GM19240 (cell line): Measurements from ENCODE around the gene EPHA4.

Experiments
- DNase-seq: peaks from one replicate; pipeline ENCODE4 v3.0.0; 2011; ENCODE audit warnings: low spot score; ENCODE audit not compliant: insufficient read length

The EPHA4 gene

GRCh38 chr2:221572219-221572820 is at the start of gene EPHA4:
Gene EPHA4 (minus strand): TSS chr2:221572304. CDS start chr2:221572248, 56 bp downstream.
- DNase-seq = peak; percentile 59

- DNase-seq = no peak
Measured at GRCh38 chr2:221618007-221618406, 45.9 kb upstream of the EPHA4 start.

GRCh38 chr2:221616561-221616960 is 44.5 kb upstream of the EPHA4 start:
- DNase-seq = no peak

GRCh38 chr2:221614274-221614673 is 42.2 kb upstream of the EPHA4 start:
- DNase-seq = no peak

- DNase-seq = no peak
Measured at GRCh38 chr2:221612800-221613199, 40.7 kb upstream of the EPHA4 start.

- no peak for DNase-seq
Measured at GRCh38 chr2:221612161-221612560, 40.1 kb upstream of the EPHA4 start.

- DNase-seq = no peak
Measured at GRCh38 chr2:221610675-221611074, 38.6 kb upstream of the EPHA4 start.

GRCh38 chr2:221610255-221610654 is 38.2 kb upstream of the EPHA4 start:
- no peak for DNase-seq

- no peak for DNase-seq
Measured at GRCh38 chr2:221608442-221608841, 36.3 kb upstream of the EPHA4 start.

- no peak for DNase-seq
Measured at GRCh38 chr2:221606424-221606823, 34.3 kb upstream of the EPHA4 start.

- no peak for DNase-seq
Measured at GRCh38 chr2:221605751-221606240, 33.7 kb upstream of the EPHA4 start.

- no peak for DNase-seq
Measured at GRCh38 chr2:221602938-221603337, 30.8 kb upstream of the EPHA4 start.

- no peak for DNase-seq
Measured at GRCh38 chr2:221601376-221601775, 29.3 kb upstream of the EPHA4 start.

GRCh38 chr2:221600388-221600787 is 28.3 kb upstream of the EPHA4 start:
- no peak for DNase-seq

- DNase-seq = no peak
Measured at GRCh38 chr2:221596192-221596591, 24.1 kb upstream of the EPHA4 start.

- no peak for DNase-seq
Measured at GRCh38 chr2:221590861-221591365, 18.8 kb upstream of the EPHA4 start.

GRCh38 chr2:221589696-221590095 is 17.6 kb upstream of the EPHA4 start:
- DNase-seq = no peak

- DNase-seq = no peak
Measured at GRCh38 chr2:221588306-221588985, 16.3 kb upstream of the EPHA4 start.

- no peak for DNase-seq
Measured at GRCh38 chr2:221581986-221582385, 9.9 kb upstream of the EPHA4 start.

- DNase-seq = no peak
Measured at GRCh38 chr2:221574231-221574570, 2.1 kb upstream of the EPHA4 start.

GRCh38 chr2:221573430-221574230 is 1.5 kb upstream of the EPHA4 start:
- peak; percentile 50 for DNase-seq

GRCh38 chr2:221572821-221573429 is 821 bp upstream of the EPHA4 start:
- no peak for DNase-seq
